ENCODE measurements around the gene SERPING1. TPM values are rescaled to one million over a fixed set of nuclear protein-coding genes. Genes with fewer than 3 reads are reported as not detected.

Gene SERPING1
- total RNA-seq, 1 donor from 2014 or later = 61.4 TPM

DNA sequence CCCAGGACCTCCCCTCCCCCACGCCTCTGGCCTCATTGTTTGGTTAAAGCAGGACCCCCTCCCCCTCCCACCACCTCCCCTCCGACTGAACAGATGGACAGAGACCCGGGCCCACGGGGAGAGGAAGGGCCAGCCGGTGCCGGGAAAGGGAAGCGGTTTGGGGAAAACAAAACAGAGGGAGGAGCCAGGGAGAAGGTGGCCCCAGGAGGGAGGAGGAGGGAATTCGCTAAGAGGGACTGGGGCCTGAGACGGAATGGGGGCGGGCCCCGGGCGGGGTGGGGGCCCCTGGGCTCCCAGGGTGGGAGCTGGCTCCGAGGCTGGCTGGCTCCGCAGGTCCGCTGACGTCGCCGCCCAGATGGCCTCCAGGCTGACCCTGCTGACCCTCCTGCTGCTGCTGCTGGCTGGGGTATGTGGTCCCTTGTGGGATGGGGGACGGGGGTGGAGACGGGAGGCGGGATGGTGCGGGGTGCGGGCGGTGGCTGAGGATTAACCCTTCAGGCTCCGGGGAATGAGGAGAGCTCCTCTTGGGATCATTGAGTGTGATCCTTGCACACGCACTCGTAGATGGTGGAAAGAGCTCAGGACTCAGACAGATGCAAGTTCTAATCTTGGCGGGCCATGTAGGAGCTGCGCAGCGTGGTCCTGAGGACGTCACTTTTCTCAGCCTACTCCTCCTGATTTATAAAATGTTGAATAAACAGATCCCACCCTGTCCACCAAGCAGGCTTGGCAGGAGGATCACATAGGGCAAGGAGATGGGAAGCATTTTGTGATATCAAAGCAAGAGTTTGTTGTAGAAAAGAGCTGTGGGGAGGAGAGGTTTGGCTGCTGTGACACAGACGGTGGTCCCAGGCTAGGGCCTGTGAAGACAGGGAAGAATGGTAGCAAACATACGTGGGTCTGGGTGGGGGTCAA lies 688 bp downstream of the SERPING1 start:
- peak; percentile 38 for DNase-seq (ENCODE audit: low read depth)

DNA sequence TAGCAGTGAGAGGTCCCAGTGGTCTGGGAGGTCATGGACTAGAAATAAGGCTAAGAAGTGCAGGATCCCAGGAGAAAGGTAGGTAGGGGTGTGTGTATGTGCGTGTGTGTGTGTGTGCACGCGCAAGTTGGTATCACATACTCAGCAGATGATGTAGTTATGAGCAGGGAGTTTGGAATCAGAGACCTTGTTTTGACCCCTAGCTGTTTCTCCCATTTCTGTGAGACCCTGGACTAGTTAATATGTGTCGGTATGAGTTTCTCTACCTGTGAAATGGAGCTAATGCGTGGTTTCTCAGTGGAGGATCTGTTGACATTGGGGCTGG lies 1.3 kb downstream of the SERPING1 start:
- peak; percentile 36 for DNase-seq (ENCODE audit: low read depth)

DNA sequence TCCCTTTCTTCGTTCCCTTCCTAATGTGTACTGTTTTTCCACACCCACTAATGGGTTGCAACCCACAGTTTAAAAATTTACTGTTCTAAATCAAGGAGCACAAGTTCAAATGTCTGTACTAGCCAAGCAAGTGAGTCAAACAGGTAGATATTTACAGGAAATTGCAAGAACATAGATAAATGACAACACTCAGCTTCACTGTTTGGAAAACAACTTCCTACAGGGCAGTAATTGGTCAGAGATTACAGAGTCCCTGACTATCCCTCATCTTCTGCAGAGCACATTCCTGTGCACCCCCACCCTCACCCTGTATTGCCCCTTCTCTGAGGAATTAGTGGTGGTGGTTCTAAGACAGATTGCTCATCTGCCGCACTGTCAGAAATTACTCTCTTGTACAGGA lies 1.9 kb downstream of the SERPING1 start:
- peak; percentile 68 for DNase-seq (ENCODE audit: low read depth)

DNA sequence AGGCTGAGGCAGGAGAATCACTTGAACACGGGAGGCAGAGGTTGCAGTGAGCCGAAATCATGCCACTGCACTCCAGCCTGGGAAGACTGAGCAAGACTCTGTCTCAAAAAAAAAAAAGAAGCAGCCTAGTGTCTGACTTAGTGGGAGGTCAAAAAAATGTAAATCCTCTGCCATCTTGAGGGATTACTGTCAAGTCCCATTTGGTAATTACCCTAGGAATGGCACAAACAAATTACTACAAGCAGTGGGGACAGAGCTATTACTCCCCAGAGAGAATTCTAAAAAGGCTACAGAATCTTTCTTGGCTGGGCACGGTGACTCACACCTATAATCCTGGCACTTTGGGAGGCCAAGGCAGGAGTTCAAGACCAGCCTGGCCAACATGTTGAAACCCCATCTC lies 3.8 kb downstream of the SERPING1 start:
- no peak for DNase-seq (ENCODE audit: low read depth)

DNA sequence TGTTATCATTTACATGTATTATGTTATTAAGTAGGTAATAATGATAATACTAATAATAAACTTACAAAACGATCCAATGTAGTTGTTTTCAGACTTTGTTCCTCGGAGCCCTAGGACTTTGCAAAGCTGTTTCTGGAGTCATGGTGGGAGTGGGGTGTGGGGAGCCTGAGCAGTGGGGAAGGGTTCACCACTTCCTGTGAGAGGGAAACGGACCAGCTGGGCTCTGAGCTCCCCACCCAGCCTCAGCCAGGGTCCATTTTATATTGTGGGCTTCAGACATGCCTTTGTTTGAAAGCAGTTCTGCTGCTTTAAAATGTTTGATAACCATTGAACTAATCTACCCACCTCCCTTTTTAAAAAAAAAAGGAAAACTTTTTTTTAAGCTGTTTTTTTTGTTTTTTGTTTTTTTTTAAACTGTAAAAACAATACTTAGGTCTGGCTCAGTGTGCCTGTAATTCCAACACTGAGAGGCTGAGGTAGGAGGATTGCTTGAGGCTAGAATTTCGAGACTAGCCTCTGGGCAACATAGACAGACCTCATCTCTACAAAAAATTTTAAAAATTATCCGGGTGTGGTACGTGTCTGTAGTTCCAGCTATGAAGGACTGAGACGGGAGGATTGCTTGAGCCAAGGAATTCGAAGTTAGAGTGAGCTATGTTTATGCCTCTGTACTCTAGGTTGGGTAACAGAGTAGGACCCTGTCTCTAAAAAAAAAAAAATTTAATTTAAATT lies 7.0 kb downstream of the SERPING1 start:
- no peak for DNase-seq (ENCODE audit: low read depth)

DNA sequence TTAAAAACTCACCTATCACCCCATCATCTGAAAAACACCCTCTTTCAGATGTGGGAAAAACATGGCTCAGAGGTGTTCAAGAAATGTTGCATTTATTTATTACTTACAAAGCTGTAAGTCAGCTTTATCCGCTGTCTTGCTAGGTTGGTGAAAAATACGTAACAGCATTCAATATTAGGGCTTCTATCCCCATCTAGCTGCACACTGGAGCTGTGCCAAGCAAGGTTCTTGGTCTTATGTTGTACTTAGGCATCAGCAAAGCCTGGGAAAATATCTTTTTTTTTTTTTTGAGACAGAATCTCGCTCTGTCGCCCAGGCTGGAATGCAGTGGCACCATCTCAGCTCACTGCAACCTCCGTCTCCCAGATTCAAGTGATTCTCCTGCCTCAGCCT lies 7.5 kb downstream of the SERPING1 start:
- DNase-seq (ENCODE audit: low read depth) = no peak

GRCh38 chr11:57610170-57610569 lies 12.7 kb downstream of the SERPING1 start:
- DNase-seq (ENCODE audit: low read depth) = no peak

GRCh38 chr11:57614234-57614772 lies 16.8 kb downstream of the SERPING1 start:
- DNase-seq (ENCODE audit: low read depth) = no peak

- no peak for DNase-seq (ENCODE audit: low read depth)
These were observed 17.8 kb downstream of the SERPING1 start for GRCh38 chr11:57615308-57615707.

DNA sequence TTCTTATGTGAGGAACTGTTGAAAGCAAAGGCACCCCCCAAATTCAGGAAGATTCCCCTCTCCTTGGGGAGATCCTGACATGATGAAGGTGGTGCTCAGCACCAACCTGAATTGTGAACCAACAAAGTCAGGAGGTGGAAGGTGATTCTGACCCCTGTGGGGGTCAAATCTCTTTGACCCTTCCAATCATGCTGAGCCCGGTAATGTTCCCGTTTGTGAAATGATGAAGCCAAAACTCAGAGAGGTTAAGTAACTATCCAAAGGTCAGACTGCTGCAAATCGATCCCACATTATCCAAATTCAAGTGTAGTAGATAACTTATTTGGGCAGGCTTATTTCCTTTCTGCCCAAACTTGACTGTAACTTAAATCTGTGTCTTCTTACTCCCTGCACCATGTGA lies 19.1 kb downstream of the SERPING1 start:
- DNase-seq (ENCODE audit: low read depth) = no peak

DNA sequence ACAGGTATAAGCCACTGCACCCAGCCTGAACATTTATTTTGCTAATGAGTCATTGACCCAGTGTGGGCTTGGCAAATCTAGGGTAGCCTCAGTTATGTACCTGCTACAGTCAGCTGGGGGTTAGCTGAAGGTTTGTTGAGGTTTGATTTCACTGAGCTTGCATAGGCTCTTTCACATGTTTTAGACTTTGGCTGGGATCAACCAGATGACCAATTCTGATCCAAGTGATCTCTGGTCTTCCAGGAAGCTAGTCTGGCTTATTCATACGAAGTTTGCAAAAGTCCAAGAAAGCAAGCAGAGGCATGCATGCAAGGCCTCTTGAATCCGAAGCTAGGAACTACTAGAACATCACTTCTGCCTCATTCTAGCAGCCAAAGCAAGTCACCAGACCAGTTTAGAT lies 21.0 kb downstream of the SERPING1 start:
- DNase-seq (ENCODE audit: low read depth) = no peak

GRCh38 chr11:57619331-57619730 lies 21.8 kb downstream of the SERPING1 start:
- no peak for DNase-seq (ENCODE audit: low read depth)

DNA sequence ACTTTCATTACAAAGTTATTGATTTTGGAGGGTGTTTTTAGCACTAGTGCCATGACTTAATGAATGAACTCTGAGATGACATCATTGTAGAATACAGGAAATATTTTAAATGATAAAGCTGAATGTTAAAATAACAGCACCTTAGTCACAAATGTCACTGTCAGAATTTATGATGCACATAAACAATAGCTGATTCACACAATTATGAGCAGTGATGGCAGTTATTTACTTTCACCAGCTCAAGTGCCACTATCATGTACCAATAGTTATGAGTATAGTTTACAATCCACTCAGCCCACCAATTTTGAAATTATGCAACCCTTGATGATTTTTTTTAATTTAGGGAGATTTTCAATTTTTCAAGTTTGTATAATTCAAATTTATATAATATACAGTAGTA lies 23.0 kb downstream of the SERPING1 start:
- no peak for DNase-seq (ENCODE audit: low read depth)

- DNase-seq (ENCODE audit: low read depth) = no peak
These were observed 24.8 kb downstream of the SERPING1 start for GRCh38 chr11:57622263-57622662.

GRCh38 chr11:57624864-57625263 lies 27.4 kb downstream of the SERPING1 start:
- DNase-seq (ENCODE audit: low read depth) = no peak

DNA sequence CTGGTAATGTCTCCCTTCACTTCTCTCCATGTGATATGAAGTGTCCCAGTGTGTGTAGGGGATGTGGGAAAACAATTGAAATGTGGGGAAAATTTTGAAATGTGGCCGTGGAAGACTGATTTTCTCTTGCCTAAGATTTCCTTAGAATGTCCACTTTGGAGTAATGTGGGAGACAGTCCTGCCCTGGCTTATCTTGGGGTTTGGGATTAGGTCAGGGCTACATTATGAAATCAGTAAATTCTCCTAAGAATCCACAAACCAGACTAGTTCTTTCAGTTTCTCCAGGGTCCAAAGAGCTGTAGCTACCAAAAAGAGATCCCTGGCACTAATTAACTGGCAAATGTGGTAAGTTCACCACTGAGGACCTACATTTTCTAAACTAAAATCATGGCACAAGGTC lies 29.4 kb downstream of the SERPING1 start:
- peak; percentile 41 for DNase-seq (ENCODE audit: low read depth)

DNA sequence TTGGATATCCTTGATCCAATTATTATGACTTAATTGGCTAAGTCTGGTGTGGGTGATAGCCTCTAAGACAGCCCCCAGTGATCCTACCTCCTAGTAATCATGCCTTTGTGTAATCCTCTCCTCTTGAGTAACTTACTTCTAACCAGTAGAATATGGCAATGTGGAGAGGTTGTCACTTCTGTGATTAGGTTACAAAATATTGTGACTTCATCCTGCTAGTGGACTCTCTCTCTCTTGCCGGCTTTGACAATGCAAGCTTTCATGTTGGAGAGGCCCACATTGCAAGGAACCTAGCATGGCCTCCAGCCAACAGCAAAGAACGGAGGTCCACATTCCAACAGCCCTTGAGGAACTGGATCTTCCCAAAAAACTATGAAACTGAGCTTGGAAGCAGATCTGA lies 32.7 kb downstream of the SERPING1 start:
- DNase-seq (ENCODE audit: low read depth) = no peak

DNA sequence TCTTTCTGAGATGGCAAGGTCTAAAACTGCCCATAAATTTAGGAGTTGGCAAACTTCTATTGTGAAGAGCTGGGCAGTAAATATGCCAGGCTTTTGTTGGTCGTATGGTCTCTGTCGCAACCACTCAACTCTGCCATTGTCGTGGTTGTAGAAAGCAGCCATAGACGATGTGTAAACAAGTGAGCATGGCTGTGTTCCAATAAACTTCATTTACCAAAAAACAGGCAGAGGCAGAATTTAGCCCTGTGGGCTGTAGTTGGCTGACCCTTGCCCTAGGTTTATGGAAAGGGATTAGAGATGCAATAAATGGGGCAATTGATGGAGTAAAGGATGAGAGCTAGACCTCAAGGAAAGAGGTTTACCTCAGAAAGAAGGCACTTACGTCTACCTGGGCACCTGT lies 34.6 kb downstream of the SERPING1 start:
- DNase-seq (ENCODE audit: low read depth) = no peak

DNA sequence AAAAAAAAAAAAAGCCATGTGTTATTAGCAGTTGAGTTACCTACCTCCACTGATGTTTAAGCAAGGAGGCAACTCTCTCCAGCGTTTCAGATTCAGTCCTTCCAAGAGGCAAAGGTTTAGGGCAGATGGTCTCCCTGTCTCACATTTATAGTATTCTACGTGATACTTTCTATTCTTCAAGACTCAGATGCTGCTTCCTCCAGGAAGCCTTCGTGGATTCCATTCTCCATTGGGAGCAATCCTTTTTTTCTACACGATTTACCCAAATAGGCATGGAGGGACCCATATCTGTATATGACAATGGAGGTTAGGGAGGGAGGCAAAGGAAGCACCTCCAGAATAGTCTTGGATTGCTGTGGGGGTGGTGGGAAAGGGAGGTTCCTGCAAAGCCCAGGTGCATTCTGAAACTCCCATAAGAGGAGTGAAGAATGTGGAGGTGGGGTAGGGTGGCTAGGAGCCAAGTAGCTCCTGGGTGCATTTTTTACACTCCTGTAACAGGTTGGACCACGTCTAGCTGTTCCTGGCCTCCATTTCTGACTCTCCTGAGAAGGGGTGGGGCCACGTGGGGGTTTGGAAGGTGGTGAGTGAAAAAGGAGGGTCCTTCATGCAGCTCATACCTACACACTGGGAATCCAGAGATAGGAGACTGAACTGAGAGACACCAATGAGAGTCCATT lies 36.0 kb downstream of the SERPING1 start:
- DNase-seq (ENCODE audit: low read depth) = no peak

DNA sequence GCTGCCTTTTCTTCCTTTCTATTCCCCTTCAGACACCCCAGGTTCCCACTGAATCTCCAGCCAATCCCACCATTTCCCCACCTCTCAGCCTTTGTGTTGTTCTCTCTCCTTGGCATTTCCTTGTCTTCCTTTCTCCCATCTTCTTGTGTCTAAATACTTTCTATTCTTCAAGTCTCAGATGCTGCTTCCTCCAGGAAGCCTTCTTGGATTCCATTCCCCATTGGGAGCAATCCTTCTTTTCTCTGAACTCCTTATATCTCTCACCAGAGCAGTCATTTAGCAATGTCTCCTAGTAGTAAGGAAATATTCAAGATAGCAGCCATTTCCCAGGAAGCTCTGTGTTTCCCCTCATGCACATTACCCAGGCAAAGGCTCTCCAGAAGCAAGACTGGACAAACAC lies 36.8 kb downstream of the SERPING1 start:
- no peak for DNase-seq (ENCODE audit: low read depth)

GRCh38 chr11:57635246-57635645 lies 37.8 kb downstream of the SERPING1 start:
- no peak for DNase-seq (ENCODE audit: low read depth)

GRCh38 chr11:57637626-57638004 lies 40.1 kb downstream of the SERPING1 start:
- no peak for DNase-seq (ENCODE audit: low read depth)
